K562 (cell line): ENCODE measurements around the gene STAB2. TPM values are rescaled to one million over a fixed set of nuclear protein-coding genes. Genes with fewer than 3 reads are reported as not detected.

Experiments used
- ATAC-seq: fragments of 200-7000 bp; cut with Tn5 transposase; 3 replicates; pipeline ENCODE4 v1.9.1; 2020; ENCODE audit warnings: moderate library complexity
- BruUV-seq: library from RNA; stranded (reverse); fragments of 400-500 nt; replicated peaks from 2 replicates; lab custom pipeline; 2021; lab: Mats Ljungman, UMichigan
- CTCF ChIA-PET: fragments of 300-600 bp; formaldehyde crosslinking; extraction: SDS; loops from one replicate; lab custom pipeline; 2021; ENCODE audit warnings: low intra/inter-chr PET ratio; lab: Yijun Ruan, JAX
- POLR2A ChIA-PET: fragments of 300-600, 350-650 bp; sonication (Branson Sonifier 250); formaldehyde crosslinking; extraction: SDS; loops from one replicate; lab custom pipeline; 2021; ENCODE audit warnings: antibody characterized with exemption, inconsistent platforms; lab: Yijun Ruan, JAX
- DNase-seq, 4 experiments: peaks; one replicate each; pipeline versions ENCODE4 v3.0.0 to v3.0.0-alpha.2; 2011 to 2018; ENCODE audit warnings: low spot score in 3 of 4, mixed read lengths in 3 of 4; ENCODE audit errors: extremely low read depth in 1 of 4
- FAIRE-seq: peaks from 2 replicates; lab custom pipeline; 2011; peaks lifted over from hg19 to GRCh38; lab: Jason Lieb, UNC
- H2AFZ ChIP-seq: 2 replicates; pipeline ENCODE4 v1.6.0; 2011; ENCODE audit warnings: low read depth, low read length, control low read depth, inconsistent platforms
- H3K27ac ChIP-seq: fragments of 200-600 bp; 3 replicates; pipeline ENCODE4 v1.8.0; 2011; ENCODE audit warnings: low read depth, mild to moderate bottlenecking, control low read depth, inconsistent platforms, low read length, moderate library complexity, mixed read lengths; ENCODE audit errors: extremely low read depth
- H3K27me3 ChIP-seq, 2 experiments: fragments of 300-600 bp in 1 of 2; 2 replicates in 1 of 2; 3 replicates in 1 of 2; pipeline versions ENCODE4 v1.6.0 to v1.8.0; 2011; ENCODE audit warnings: inconsistent platforms in 2 of 2, low read length in 2 of 2, mild to moderate bottlenecking in 1 of 2, mixed read lengths in 1 of 2, moderate library complexity in 1 of 2; ENCODE audit not compliant: control insufficient read depth in 2 of 2, insufficient read depth in 2 of 2
- H3K36me3 ChIP-seq: fragments of 300-600 bp; 3 replicates; pipeline ENCODE4 v1.8.0; 2011; ENCODE audit warnings: mild to moderate bottlenecking, low read length, inconsistent platforms; ENCODE audit not compliant: control insufficient read depth, insufficient read depth
- H3K4me1 ChIP-seq, 2 experiments: fragments of 200-600 bp in 1 of 2; replicated peaks in 1 of 2; 2 replicates in 1 of 2; 3 replicates in 1 of 2; pipeline versions ENCODE4 v1.5.1 to v1.8.0; 2011; ENCODE audit warnings: inconsistent platforms in 2 of 2, low read length in 2 of 2, mild to moderate bottlenecking in 1 of 2, mixed read lengths in 1 of 2, moderate library complexity in 1 of 2; ENCODE audit not compliant: control insufficient read depth in 2 of 2, insufficient read depth in 2 of 2
- H3K4me2 ChIP-seq: 2 replicates; pipeline ENCODE4 v1.6.1; 2011; ENCODE audit warnings: low read length, control low read depth, inconsistent platforms, mixed read lengths; ENCODE audit not compliant: insufficient read depth
- H3K4me3 ChIP-seq: fragments of 200-600 bp; sonication (generic), shearing (Covaris generic); 2 replicates; pipeline ENCODE4 v1.5.1; 2016; ENCODE audit warnings: control low read depth, inconsistent platforms
- H3K79me2 ChIP-seq: fragments of 200-600 bp; 3 replicates; pipeline ENCODE4 v1.8.0; 2011; ENCODE audit warnings: low read length, inconsistent platforms; ENCODE audit not compliant: control insufficient read depth, insufficient read depth
- H3K9ac ChIP-seq, 2 experiments: 2 replicates each; pipeline versions ENCODE4 v1.6.0 to v1.6.1; 2011; ENCODE audit warnings: low read depth in 2 of 2, low read length in 2 of 2, control low read depth in 1 of 2, inconsistent platforms in 1 of 2, mild to moderate bottlenecking in 1 of 2, mixed read lengths in 1 of 2; ENCODE audit not compliant: insufficient read depth in 1 of 2
- H3K9me1 ChIP-seq: one replicate; pipeline ENCODE4 v1.6.0; 2011; ENCODE audit warnings: inconsistent platforms, mild to moderate bottlenecking, low read length, moderate library complexity; ENCODE audit not compliant: control insufficient read depth, insufficient read depth
- H3K9me3 ChIP-seq: replicated peaks from 2 replicates; pipeline ENCODE4 v1.5.1; 2011; ENCODE audit warnings: low read depth, low read length, inconsistent platforms; ENCODE audit not compliant: control insufficient read depth, insufficient read depth
- H4K20me1 ChIP-seq: replicated peaks from 2 replicates; pipeline ENCODE4 v1.6.1; 2011; ENCODE audit warnings: low read length, inconsistent platforms, mixed read lengths; ENCODE audit not compliant: control insufficient read depth, insufficient read depth
- ARID3B ChIP-seq: fragments of 250-450 bp; sonication (Bioruptor Pico); IDR thresholded peaks from 2 replicates; pipeline ENCODE4 v1.4.0; 2020; ENCODE audit warnings: borderline replicate concordance
- BRCA1 ChIP-seq, 2 experiments: fragments of 450-650 bp in 1 of 2; sonication (generic) in 1 of 2; formaldehyde crosslinking in 1 of 2; IDR thresholded peaks; 2 replicates each; pipeline versions ENCODE4 v1.5.0 to v1.6.1; 2017 to 2020; ENCODE audit warnings: mild to moderate bottlenecking in 1 of 2, missing genetic modification reagents in 1 of 2
- CTBP1 ChIP-seq: fragments of 450-650 bp; IDR thresholded peaks from 2 replicates; pipeline ENCODE4 v1.6.1; 2016; ENCODE audit warnings: borderline replicate concordance
- EGR1 ChIP-seq: fragments of 450-650 bp; conservative IDR thresholded peaks from 2 replicates; pipeline ENCODE4 v1.6.1; 2017; ENCODE audit warnings: mild to moderate bottlenecking
- ETV1 ChIP-seq: fragments of 450-650 bp; conservative IDR thresholded peaks from 2 replicates; pipeline ENCODE4 v1.6.1; 2016; ENCODE audit warnings: missing genetic modification characterization, control low read depth, low read depth, missing compliant biosample characterization
- HDAC2 ChIP-seq: fragments of 450-650 bp; IDR thresholded peaks from 2 replicates; pipeline ENCODE4 v1.6.1; 2016; ENCODE audit warnings: mild to moderate bottlenecking
- HDGF ChIP-seq: fragments of 450-650 bp; IDR thresholded peaks from 2 replicates; pipeline ENCODE4 v1.6.1; 2016
- HEY1 ChIP-seq: fragments of 250-450 bp; sonication (Bioruptor Pico); IDR thresholded peaks from 2 replicates; pipeline ENCODE4 v1.5.0; 2020; ENCODE audit warnings: mild to moderate bottlenecking, moderate library complexity, borderline replicate concordance
- HOMEZ ChIP-seq: fragments of 250-450 bp; sonication (Bioruptor Pico); IDR thresholded peaks from 2 replicates; pipeline ENCODE4 v1.4.0; 2020; ENCODE audit warnings: mild to moderate bottlenecking, moderate library complexity
- HOXB6 ChIP-seq: fragments of 250-450 bp; sonication (Bioruptor Pico); IDR thresholded peaks from 2 replicates; pipeline ENCODE4 v1.5.1; 2022; ENCODE audit warnings: mild to moderate bottlenecking, borderline replicate concordance
- HSF4 ChIP-seq: fragments of 250-450 bp; sonication (Bioruptor Pico); IDR thresholded peaks from 2 replicates; pipeline ENCODE4 v2.1.2; 2022; ENCODE audit warnings: mild to moderate bottlenecking, moderate library complexity, borderline replicate concordance
- MXI1 ChIP-seq: IDR thresholded peaks from 2 replicates; pipeline ENCODE4 v1.6.1; 2011; ENCODE audit warnings: low read depth, mild to moderate bottlenecking, improper control_type of control experiment, low read length
- RNF2 ChIP-seq: sonication (generic); IDR thresholded peaks from 2 replicates; pipeline ENCODE4 v1.6.1; 2016
- TAL1 ChIP-seq: fragments of 450-650 bp; IDR thresholded peaks from 2 replicates; pipeline ENCODE4 v1.6.1; 2016; ENCODE audit warnings: mild to moderate bottlenecking
- TCF3 ChIP-seq: sonication (generic); formaldehyde crosslinking; IDR thresholded peaks from 2 replicates; pipeline ENCODE4 v1.4.0; 2020; ENCODE audit warnings: mild to moderate bottlenecking, missing genetic modification reagents
- ZNF41 ChIP-seq: fragments of 250-450 bp; sonication (Bioruptor Pico); conservative IDR thresholded peaks from 2 replicates; pipeline ENCODE4 v1.4.0; 2020; ENCODE audit warnings: mild to moderate bottlenecking
- ZNF561 ChIP-seq: fragments of 450-650 bp; formaldehyde crosslinking; conservative IDR thresholded peaks from 2 replicates; pipeline ENCODE4 v1.4.0; 2020; ENCODE audit warnings: mild to moderate bottlenecking, moderate library complexity
- ZNF583 ChIP-seq: fragments of 250-450 bp; sonication (Bioruptor Pico); IDR thresholded peaks from 2 replicates; pipeline ENCODE4 v1.4.0; 2020
- ZNF699 ChIP-seq: fragments of 250-450 bp; sonication (Bioruptor Pico); IDR thresholded peaks from 2 replicates; pipeline ENCODE4 v1.8.0; 2021; ENCODE audit warnings: mild to moderate bottlenecking, moderate library complexity; ENCODE audit not compliant: insufficient replicate concordance
- WGBS: fragments of 100-300 bp; shearing (Covaris generic); methylation state at CpG from one replicate; pipeline ENCODE4 v1.1.6; 2016; ENCODE audit warnings: low coverage, mixed read lengths; ENCODE audit not compliant: insufficient coverage; ENCODE audit errors: missing lambda C conversion rate; 5-methylcytosine and 5-hydroxymethylcytosine counted together
- in situ Hi-C: fragments of 300-500 bp; cut with MboI; formaldehyde crosslinking; loops from 4 replicates; pipeline ENCODE4 v1.15.0; 2018; ENCODE audit warnings: inconsistent platforms, mixed read lengths
- intact Hi-C: fragments of 100-400 bp; cut with micrococcal nuclease; formaldehyde crosslinking; loops from 2 replicates; pipeline ENCODE4 v1.14.2; 2022
- polyA plus RNA-seq, 8 experiments: library from polyadenylated mRNA; depleted of rRNA in 4 of 8; stranded (reverse) in 5 of 8; unstranded in 3 of 8; fragments of >200 nt; fragmentation: Nextera tagmentation in 2 of 8; fragmentation: Illumina TruSeq in 1 of 8; extraction: Ambion mirVana in 2 of 8; extraction: Trizol in 1 of 8; gene quantifications; 2 replicates each; pipeline versions ENCODE4 v1.2.1 to v1.2.3, GENCODE V29; 2011 to 2014; ENCODE audit warnings: inconsistent platforms in 1 of 8, missing spikeins in 1 of 8
- total RNA-seq, 7 experiments: library from RNA; depleted of rRNA in 6 of 7; stranded (reverse); fragments of >200 nt in 6 of 7; fragmentation: Illumina TruSeq in 2 of 7; extraction: Trizol in 2 of 7; gene quantifications; 2 replicates each; pipeline versions ENCODE4 v1.2.1 to v1.2.3, GENCODE V29; 2011 to 2021; ENCODE audit warnings: low replicate concordance in 1 of 7

STAB2 gene
- total and polyA plus RNA-seq, 9 of the 15 experiments (the other 6 are each of a cell fraction or from before 2014, with no cell fraction given) = 0.10 TPM; not detected in 8

GRCh38 chr12:103807561-103808238, 220.6 kb downstream of the STAB2 start:
- Histone ChIP-seq H3K4me2 (peak overlapping the region; percentile 37), H3K4me3 (no peak overlapping the region), H3K9me1 (peaks cover 7% of the 10 kb centered on the region), H4K20me1 (peaks cover 12% of the 10 kb centered on the region; the same call in 1 of the 2 replicates), H3K27ac (0 out of 3 replicates have a peak overlapping the region, but pooled peaks have one; percentile 11), H3K36me3 (peaks cover 82% of the 10 kb centered on the region), H3K79me2 (peaks cover 63% of the 10 kb centered on the region), H2AFZ (no peak overlapping the region), H3K27me3 (no peaks in the 10 kb centered on the region), H3K9me3 (peaks cover 2% of the 10 kb centered on the region; the same call in 1 of the 2 replicates), H3K9ac (no peak overlapping the region; a peak in 1 of 4 replicates), H3K4me1 (peaks cover 32 to 64% of the 10 kb centered on the region in 2 experiments)
- no peak for FAIRE-seq
- in situ Hi-C loops (loop anchor here (10.0 kb wide), 1 partner anchor 1693 kb away; no protein-coding TSS in a partner anchor), intact Hi-C loops (loop anchor here (2.0 kb wide), 1 partner anchor 33 kb away; the partner anchor contains the start of gene NT5DC3)
- 46% methylated on average over 9 of the region's 9 CpGs for WGBS
- POLR2A ChIA-PET = interaction anchor here (0.9 kb wide), 1 partner anchor 28 kb away, joined by 3 read pairs; no protein-coding TSS in a partner anchor
- no TSS peak for BruUV-seq
- ATAC-seq = peak; percentile 4; the same call in 2 of the 3 replicates
- CTCF ChIA-PET = no interaction called here
- peak in 2 of 4 experiments; percentile 23 to 31 for DNase-seq
- TF ChIP-seq TAL1 (peak; percentile 49), ZNF699 (CRISPR knock-in tag) (no peak), HOMEZ (no peak), BRCA1 (IDR thresholded peaks at IDR 0.05) (no peak), BRCA1 (CRISPR knock-in tag; IDR thresholded peaks at IDR 0.05) (no peak), ZNF41 (CRISPR knock-in tag) (no peak), HSF4 (no peak), HEY1 (CRISPR knock-in tag) (no peak), HDGF (no peak), TCF3 (CRISPR knock-in tag) (peak; percentile 53), ETV1 (no peak), MXI1 (no peak), ARID3B (CRISPR knock-in tag) (no peak), ZNF561 (CRISPR knock-in tag) (no peak), ZNF583 (CRISPR knock-in tag) (no peak), HOXB6 (no peak), CTBP1 (0 out of 2 replicates have a peak, but pooled peaks have one; percentile 9), EGR1 (no peak; the same call in 1 of the 2 replicates), RNF2 (no peak), HDAC2 (no peak)
